Measurements from ENCODE around the gene GATAD2B.

Gene GATAD2B

GRCh38 chr1:153932156-153933131, 9.7 kb upstream of the GATAD2B start:
- DNase-seq (ENCODE audit: low spot score): no peak
- in situ Hi-C loops (cut with MboI; ENCODE audit: low sequenced_read_pairs, unreplicated experiment): no loop called here
- TF ChIP-seq CTCF (IDR thresholded peaks at IDR 0.05; ENCODE audit: borderline replicate concordance, control extremely low read depth, extremely low read depth, insufficient read depth, missing control alignments): no peak

- in situ Hi-C loops (cut with MboI; ENCODE audit: low sequenced_read_pairs, unreplicated experiment): no loop called here
- no peak for TF ChIP-seq CTCF (IDR thresholded peaks at IDR 0.05; ENCODE audit: borderline replicate concordance, control extremely low read depth, extremely low read depth, insufficient read depth, missing control alignments)
- DNase-seq (ENCODE audit: low spot score): no peak
Measured at GRCh38 chr1:153929981-153930948, 7.5 kb upstream of the GATAD2B start.

GRCh38 chr1:153929426-153929825, 6.7 kb upstream of the GATAD2B start:
- in situ Hi-C loops (cut with MboI; ENCODE audit: low sequenced_read_pairs, unreplicated experiment): no loop called here
- no peak for DNase-seq (ENCODE audit: low spot score)
- no peak for TF ChIP-seq CTCF (IDR thresholded peaks at IDR 0.05; ENCODE audit: borderline replicate concordance, control extremely low read depth, extremely low read depth, insufficient read depth, missing control alignments)

GRCh38 chr1:153928791-153929341, 6.1 kb upstream of the GATAD2B start:
- in situ Hi-C loops (cut with MboI; ENCODE audit: low sequenced_read_pairs, unreplicated experiment): no loop called here
- peak; percentile 12 for DNase-seq (ENCODE audit: low spot score)
- TF ChIP-seq CTCF (IDR thresholded peaks at IDR 0.05; ENCODE audit: borderline replicate concordance, control extremely low read depth, extremely low read depth, insufficient read depth, missing control alignments): no peak

GRCh38 chr1:153928245-153928644, 5.5 kb upstream of the GATAD2B start:
- peak; percentile 66 for DNase-seq (ENCODE audit: low spot score)
- in situ Hi-C loops (cut with MboI; ENCODE audit: low sequenced_read_pairs, unreplicated experiment): no loop called here
- TF ChIP-seq CTCF (IDR thresholded peaks at IDR 0.05; ENCODE audit: borderline replicate concordance, control extremely low read depth, extremely low read depth, insufficient read depth, missing control alignments): no peak

GRCh38 chr1:153926405-153926804, 3.6 kb upstream of the GATAD2B start:
- no peak for DNase-seq (ENCODE audit: low spot score)
- no peak for TF ChIP-seq CTCF (IDR thresholded peaks at IDR 0.05; ENCODE audit: borderline replicate concordance, control extremely low read depth, extremely low read depth, insufficient read depth, missing control alignments)
- in situ Hi-C loops (cut with MboI; ENCODE audit: low sequenced_read_pairs, unreplicated experiment): no loop called here

Measured in GM13976 (cell line).